Bronchial epithelial cell (primary cell): ENCODE measurements around the gene SLC66A1. TPM values are rescaled to one million over a fixed set of nuclear protein-coding genes. Genes with fewer than 3 reads are reported as not detected.
"Not testable (repeated sequence)": the region's sequence is repeated elsewhere in the genome, so short reads cannot be mapped to it uniquely, and the experiment has no call there.

Source experiments
- DNase-seq: peaks from one replicate; pipeline ENCODE4 v3.0.0-alpha.2; 2010; ENCODE audit warnings: low read depth
- FAIRE-seq: peaks from 2 replicates; lab custom pipeline; 2011; peaks lifted over from hg19 to GRCh38; lab: Jason Lieb, UNC
- H3K27me3 ChIP-seq: 2 replicates; pipeline ENCODE4 v1.5.1; 2011; ENCODE audit warnings: low read length; ENCODE audit not compliant: control insufficient read depth, insufficient read depth
- H3K36me3 ChIP-seq: 2 replicates; pipeline ENCODE4 v1.5.1; 2011; ENCODE audit warnings: low read length; ENCODE audit not compliant: control insufficient read depth, insufficient read depth
- H3K4me3 ChIP-seq: 2 replicates; pipeline ENCODE4 v1.5.1; 2011; ENCODE audit warnings: mild to moderate bottlenecking, low read depth, low read length, control low read depth
- total RNA-seq: library from RNA; depleted of rRNA; stranded (reverse); fragments of >200 nt; gene quantifications from 2 replicates; pipeline ENCODE4 v1.2.1, GENCODE V29; 2014
- TF ChIP-seq, protein P1 (sequence below): IDR thresholded peaks from 2 replicates; pipeline ENCODE4 v1.5.1; 2011; ENCODE audit warnings: mild to moderate bottlenecking, moderate library complexity, low read length, control low read depth, inconsistent platforms; ENCODE audit not compliant: insufficient read depth, severe bottlenecking

Gene SLC66A1
- total RNA-seq, 1 donor from 2014 or later, result 26.6 TPM

DNA sequence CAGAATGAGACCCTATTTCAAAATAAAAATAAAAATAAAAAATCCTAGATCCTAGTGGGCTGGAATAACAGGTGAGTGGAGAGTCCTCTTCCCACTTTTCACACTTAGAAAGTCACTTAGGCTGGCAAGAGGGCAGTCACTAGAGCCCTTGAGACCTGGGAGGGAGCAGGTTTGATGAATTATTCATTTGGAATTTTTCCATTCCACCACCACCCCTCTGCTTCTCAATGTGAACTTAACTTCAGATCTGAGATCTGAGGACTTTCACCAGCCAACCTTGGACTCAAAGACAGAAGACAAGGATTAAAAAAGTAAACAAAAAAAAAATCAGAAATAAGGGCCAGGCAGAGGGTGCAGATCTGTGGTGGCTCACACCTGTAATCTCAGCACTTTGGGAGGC lies 40.1 kb upstream of the SLC66A1 start:
- no peaks in the 10 kb centered on the region for H3K36me3 ChIP-seq
- peaks cover 2% of the 10 kb centered on the region for H3K27me3 ChIP-seq
- no peak for FAIRE-seq
- no peak for DNase-seq
- no peak overlapping the region for H3K4me3 ChIP-seq
- TF ChIP-seq, protein P1, sequence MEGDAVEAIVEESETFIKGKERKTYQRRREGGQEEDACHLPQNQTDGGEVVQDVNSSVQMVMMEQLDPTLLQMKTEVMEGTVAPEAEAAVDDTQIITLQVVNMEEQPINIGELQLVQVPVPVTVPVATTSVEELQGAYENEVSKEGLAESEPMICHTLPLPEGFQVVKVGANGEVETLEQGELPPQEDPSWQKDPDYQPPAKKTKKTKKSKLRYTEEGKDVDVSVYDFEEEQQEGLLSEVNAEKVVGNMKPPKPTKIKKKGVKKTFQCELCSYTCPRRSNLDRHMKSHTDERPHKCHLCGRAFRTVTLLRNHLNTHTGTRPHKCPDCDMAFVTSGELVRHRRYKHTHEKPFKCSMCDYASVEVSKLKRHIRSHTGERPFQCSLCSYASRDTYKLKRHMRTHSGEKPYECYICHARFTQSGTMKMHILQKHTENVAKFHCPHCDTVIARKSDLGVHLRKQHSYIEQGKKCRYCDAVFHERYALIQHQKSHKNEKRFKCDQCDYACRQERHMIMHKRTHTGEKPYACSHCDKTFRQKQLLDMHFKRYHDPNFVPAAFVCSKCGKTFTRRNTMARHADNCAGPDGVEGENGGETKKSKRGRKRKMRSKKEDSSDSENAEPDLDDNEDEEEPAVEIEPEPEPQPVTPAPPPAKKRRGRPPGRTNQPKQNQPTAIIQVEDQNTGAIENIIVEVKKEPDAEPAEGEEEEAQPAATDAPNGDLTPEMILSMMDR, result no peak

DNA sequence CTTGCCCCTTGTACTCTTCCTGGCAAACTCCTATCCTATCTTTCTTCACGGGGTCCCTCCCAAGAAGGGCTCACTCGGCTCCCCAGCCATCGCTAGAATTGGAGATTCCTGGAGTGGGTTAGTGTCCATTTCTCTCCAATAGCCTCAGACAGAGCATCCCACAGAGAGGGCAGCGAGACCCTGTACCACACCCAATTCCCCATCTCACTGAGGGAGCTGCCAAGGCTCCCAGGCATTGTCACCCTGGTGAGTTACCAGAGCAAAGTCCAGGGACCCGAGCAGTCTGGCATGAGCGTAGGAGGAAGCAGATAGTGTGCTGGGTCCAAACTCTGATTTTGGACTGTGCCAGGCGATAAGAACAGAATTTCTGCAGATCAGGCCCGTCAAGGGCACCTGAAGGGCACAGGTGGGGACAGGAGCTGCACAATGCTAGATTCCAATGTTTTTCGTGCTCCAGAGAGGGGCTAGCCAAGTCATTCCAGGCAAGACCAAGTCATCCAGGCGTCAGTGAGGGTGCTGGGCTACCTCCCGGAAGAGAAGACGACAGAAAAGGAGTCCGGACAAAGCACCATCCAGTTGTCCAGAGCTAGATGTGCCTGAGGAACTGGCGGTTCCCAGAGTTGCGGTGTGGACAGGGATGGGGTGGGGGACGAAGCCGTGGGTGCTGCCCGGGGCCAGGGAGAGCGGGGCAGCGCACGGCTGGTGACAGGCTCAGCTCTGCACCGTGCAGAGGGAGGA lies 38.9 kb upstream of the SLC66A1 start:
- H3K27me3 ChIP-seq, result peaks cover 2% of the 10 kb centered on the region
- H3K4me3 ChIP-seq, result no peak overlapping the region
- DNase-seq (no peak), FAIRE-seq (peak; percentile 47)
- H3K36me3 ChIP-seq, result no peaks in the 10 kb centered on the region
- TF ChIP-seq, protein P1, result no peak

DNA sequence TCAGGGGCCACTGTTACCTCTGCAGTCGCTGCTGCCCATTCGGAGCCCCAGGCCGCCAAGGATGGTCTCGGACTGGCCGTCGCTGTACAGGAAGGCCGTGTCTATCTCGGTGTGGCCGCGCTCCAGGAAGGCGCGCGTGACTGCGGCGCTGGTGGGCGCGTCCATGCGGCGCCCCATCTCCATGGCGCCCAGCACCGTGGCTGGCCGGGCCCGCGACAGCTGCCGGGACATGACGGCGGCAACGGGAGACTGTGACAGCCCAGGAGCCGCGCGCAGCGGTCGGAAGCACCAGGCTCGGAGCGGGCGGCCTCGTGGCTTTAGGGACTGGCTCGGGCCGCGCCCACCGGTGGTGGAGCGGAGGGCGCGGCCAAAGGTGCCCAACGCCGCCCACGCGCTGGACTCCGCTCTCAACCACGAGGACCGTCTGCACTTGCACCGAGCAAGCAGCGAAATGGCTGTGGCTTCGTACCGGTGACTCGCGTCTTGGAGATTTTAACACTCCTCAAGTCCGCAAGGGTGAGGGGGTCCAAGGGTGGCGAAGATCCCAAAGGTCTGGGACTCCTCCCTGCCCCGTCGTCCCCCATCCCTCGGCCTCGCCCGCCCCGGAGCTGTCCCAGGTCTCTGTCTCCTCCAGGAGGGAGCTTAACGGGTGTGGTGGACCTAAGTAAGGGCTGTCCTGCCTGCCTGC lies 38.1 kb upstream of the SLC66A1 start:
- H3K36me3 ChIP-seq, DNase-seq, FAIRE-seq, H3K27me3 ChIP-seq: not testable (repeated sequence)
- H3K4me3 ChIP-seq, result peak overlapping the region; percentile 4

DNA sequence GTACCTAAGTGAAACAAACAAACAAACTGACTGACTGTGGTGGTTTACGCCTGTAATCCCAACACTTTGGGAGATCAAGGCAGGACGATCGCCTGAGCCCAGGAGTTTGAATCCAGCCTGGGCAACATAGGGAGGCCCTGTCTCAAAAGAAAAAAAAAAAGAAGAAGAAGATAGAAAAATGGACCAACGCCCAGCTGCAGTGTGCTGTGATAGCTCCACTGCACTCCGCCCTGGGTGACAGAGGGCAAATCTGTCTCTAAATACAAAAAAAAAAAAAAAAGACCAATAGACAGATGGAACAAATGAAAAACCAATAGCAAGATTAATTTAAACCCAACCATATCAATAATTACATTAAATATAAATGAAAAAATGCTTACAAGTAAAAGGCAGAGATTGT lies 37.5 kb upstream of the SLC66A1 start:
- DNase-seq (no peak), FAIRE-seq (no peak)
- Histone ChIP-seq H3K36me3 (no peaks in the 10 kb centered on the region), H3K4me3 (no peak overlapping the region), H3K27me3 (peaks cover 2% of the 10 kb centered on the region)
- TF ChIP-seq, protein P1, result no peak

DNA sequence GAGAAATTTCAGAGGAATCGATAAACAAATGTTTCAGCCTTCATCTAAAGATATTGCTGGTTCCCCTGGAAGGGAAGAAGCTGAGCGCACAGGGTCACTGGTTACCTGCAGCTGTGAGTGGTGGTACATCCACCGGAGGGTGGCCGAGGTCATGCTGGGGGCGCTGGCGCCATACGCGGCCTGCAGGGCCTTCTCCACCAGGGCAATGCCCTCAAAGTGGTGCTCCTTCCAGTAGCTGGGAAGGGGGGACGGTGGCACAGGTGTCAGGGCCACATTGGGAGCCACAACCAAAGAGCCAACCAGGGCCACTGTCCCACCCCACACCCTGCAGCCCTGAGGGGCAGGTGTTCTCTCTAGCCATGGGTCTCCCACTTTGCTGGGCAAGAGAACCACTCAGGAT lies 28.2 kb upstream of the SLC66A1 start:
- no peaks in the 10 kb centered on the region for H3K36me3 ChIP-seq
- TF ChIP-seq, protein P1, result no peak
- FAIRE-seq (no peak), DNase-seq (no peak)
- no peak overlapping the region for H3K4me3 ChIP-seq
- no peaks in the 10 kb centered on the region for H3K27me3 ChIP-seq

DNA sequence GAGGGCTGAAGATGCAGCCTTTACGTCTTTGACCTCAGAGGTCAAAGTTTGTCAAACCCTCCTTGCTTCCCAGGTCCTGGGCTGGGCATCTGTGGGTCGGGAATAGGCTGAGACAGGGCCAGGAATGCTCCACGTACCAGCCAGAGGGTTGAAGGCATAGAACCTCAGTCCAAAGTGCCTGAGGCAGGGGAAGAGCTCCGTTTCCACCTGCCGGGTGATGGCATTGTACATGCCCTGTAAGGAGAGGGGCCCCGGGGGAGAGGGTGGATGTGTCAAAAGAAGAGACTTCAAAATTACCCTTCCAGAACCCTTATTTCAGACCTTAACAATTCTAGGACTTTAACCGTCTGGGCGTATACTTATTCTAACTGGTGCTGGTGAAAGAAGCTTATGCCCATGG lies 27.2 kb upstream of the SLC66A1 start:
- Histone ChIP-seq H3K27me3 (no peaks in the 10 kb centered on the region), H3K4me3 (no peak overlapping the region), H3K36me3 (no peaks in the 10 kb centered on the region)
- TF ChIP-seq, protein P1, result no peak
- FAIRE-seq, result no peak
- no peak for DNase-seq

DNA sequence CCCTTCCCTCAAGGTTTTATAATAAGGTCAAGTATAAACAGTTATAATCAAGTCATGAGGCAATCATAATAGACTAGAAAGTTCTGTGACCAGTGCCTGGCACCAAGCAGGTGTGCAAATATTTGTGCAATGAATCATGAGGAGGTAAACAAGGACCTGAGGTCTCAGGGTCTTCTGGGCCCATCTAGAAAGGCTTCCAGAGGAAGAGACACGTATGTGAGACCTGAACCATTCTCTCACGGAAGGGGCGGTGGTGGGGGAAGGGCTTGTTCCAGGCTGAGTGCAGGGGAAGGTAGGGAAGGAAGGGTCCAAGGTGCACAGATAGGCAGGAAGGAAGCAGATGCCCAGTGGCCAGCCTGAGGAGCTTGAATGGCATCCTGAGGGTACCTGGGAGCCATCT lies 26.8 kb upstream of the SLC66A1 start:
- H3K4me3 ChIP-seq, FAIRE-seq, H3K27me3 ChIP-seq, H3K36me3 ChIP-seq, DNase-seq: not testable (repeated sequence)

DNA sequence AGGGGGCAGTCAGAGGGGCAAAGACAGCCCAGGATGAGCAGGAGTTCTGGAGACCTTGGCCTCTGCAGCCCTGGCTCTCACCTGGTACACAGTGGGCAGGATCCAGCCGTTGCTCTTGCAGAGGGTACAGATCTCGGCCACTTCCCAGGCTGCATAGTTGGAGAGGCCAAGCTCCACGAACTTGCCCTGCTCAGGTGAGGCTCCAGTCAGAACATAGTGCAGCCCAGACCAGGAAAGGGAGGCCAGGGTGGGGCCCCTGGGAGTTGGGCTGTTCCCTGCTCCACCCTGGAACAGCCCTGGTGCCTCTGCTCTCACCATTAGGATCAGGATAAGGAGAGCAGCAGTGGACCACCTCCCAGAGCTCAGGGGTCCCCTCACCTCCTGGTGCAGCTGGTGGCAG lies 26.3 kb upstream of the SLC66A1 start:
- not testable (repeated sequence) for DNase-seq, H3K36me3 ChIP-seq, H3K4me3 ChIP-seq, H3K27me3 ChIP-seq
- peak; percentile 40 for FAIRE-seq
